ENCODE results near the gene FBXO3.
"Not testable (repeated sequence)": the region's sequence is repeated elsewhere in the genome, so short reads cannot be mapped to it uniquely, and the experiment has no call there.

DNA sequence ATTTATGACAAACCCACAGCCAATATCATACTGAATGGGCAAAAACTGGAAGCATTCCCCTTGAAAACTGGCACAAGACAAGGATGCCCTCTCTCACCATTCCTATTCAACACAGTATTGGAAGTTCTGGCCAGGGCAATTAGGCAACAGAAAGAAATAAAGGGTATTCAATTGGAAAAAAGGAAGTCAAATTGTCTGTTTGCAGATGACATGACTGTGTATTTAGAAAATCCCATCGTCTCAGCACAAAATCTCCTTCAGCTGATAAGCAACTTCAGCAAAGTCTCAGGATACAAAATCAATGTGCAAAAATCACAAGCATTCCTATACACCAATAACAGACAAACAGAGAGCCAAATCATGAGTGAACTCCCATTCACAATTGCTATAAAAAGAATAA, 46.8 kb downstream of the FBXO3 start:
- TF ChIP-seq, protein P1, sequence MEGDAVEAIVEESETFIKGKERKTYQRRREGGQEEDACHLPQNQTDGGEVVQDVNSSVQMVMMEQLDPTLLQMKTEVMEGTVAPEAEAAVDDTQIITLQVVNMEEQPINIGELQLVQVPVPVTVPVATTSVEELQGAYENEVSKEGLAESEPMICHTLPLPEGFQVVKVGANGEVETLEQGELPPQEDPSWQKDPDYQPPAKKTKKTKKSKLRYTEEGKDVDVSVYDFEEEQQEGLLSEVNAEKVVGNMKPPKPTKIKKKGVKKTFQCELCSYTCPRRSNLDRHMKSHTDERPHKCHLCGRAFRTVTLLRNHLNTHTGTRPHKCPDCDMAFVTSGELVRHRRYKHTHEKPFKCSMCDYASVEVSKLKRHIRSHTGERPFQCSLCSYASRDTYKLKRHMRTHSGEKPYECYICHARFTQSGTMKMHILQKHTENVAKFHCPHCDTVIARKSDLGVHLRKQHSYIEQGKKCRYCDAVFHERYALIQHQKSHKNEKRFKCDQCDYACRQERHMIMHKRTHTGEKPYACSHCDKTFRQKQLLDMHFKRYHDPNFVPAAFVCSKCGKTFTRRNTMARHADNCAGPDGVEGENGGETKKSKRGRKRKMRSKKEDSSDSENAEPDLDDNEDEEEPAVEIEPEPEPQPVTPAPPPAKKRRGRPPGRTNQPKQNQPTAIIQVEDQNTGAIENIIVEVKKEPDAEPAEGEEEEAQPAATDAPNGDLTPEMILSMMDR (IDR thresholded peaks at IDR 0.05; ENCODE audit: low read depth, low read length, poor library complexity, severe bottlenecking) = not testable (repeated sequence)
- TF ChIP-seq EZH2phosphoT487 (IDR thresholded peaks at IDR 0.05; ENCODE audit: borderline replicate concordance, low read length) = not testable (repeated sequence)
